Right lobe of liver (tissue), 4 donors: ENCODE measurements around the gene PRKCZ.

Source experiments
- POLR2A ChIP-seq: fragments of 450-650 bp; IDR thresholded peaks from one replicate; pipeline ENCODE4 v1.6.1; 2017; ENCODE audit warnings: antibody characterized with exemption, mild to moderate bottlenecking
- TF ChIP-seq, protein P1 (sequence below), 4 donors: fragments of 200-600 bp in 3 of 4; fragments of 450-650 bp in 1 of 4; IDR thresholded peaks; one replicate each; pipeline versions ENCODE4 v1.5.1 to v1.8.0; 2016 to 2022; ENCODE audit warnings: antibody characterized with exemption in 4 of 4, mild to moderate bottlenecking in 2 of 4
- donor health status: DM: no; HTN: no; CAD: no.
- donor health status: DM: no; HTN: no; CAD: no.
- donor health status: DM: no; HTN: yes; CAD: no.

- TF ChIP-seq, protein P1, sequence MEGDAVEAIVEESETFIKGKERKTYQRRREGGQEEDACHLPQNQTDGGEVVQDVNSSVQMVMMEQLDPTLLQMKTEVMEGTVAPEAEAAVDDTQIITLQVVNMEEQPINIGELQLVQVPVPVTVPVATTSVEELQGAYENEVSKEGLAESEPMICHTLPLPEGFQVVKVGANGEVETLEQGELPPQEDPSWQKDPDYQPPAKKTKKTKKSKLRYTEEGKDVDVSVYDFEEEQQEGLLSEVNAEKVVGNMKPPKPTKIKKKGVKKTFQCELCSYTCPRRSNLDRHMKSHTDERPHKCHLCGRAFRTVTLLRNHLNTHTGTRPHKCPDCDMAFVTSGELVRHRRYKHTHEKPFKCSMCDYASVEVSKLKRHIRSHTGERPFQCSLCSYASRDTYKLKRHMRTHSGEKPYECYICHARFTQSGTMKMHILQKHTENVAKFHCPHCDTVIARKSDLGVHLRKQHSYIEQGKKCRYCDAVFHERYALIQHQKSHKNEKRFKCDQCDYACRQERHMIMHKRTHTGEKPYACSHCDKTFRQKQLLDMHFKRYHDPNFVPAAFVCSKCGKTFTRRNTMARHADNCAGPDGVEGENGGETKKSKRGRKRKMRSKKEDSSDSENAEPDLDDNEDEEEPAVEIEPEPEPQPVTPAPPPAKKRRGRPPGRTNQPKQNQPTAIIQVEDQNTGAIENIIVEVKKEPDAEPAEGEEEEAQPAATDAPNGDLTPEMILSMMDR (IDR thresholded peaks at IDR 0.05): no peak
- TF ChIP-seq POLR2A: peak; percentile 24
Observed at GRCh38 chr1:2206813-2207487, 156.7 kb downstream of the PRKCZ start.
